WTC11 (cell line): ENCODE measurements around the gene RGS16. TPM values are rescaled to one million over a fixed set of nuclear protein-coding genes. Genes with fewer than 3 reads are reported as not detected.

Experiments
- CDX4 ChIP-seq: fragments of 250-450 bp; sonication (Bioruptor Pico); IDR thresholded peaks from 2 replicates; pipeline ENCODE4 v1.9.0; 2021; ENCODE audit warnings: moderate library complexity, mild to moderate bottlenecking, inconsistent platforms, borderline replicate concordance
- E2F4 ChIP-seq: sonication (generic); formaldehyde crosslinking; IDR thresholded peaks from 2 replicates; pipeline ENCODE4 v1.8.1; 2022; ENCODE audit warnings: low read depth, mild to moderate bottlenecking, moderate library complexity, missing genetic modification reagents, borderline replicate concordance
- JUN ChIP-seq: sonication (generic); formaldehyde crosslinking; IDR thresholded peaks from 2 replicates; pipeline ENCODE4 v1.8.0; 2023; ENCODE audit warnings: mild to moderate bottlenecking, missing genetic modification reagents
- NFATC4 ChIP-seq: fragments of 250-450 bp; sonication (Bioruptor Pico); IDR thresholded peaks from 2 replicates; pipeline ENCODE4 v1.9.0; 2021; ENCODE audit warnings: mild to moderate bottlenecking
- NFE2L1 ChIP-seq: sonication (generic); formaldehyde crosslinking; IDR thresholded peaks from 2 replicates; pipeline ENCODE4 v1.8.1; 2023; ENCODE audit warnings: missing genetic modification reagents
- NR2C2 ChIP-seq: sonication (generic); formaldehyde crosslinking; IDR thresholded peaks from 2 replicates; pipeline ENCODE4 v1.8.0; 2022; ENCODE audit warnings: mild to moderate bottlenecking, missing genetic modification reagents
- PRDM15 ChIP-seq: sonication (generic); formaldehyde crosslinking; IDR thresholded peaks from 2 replicates; pipeline ENCODE4 v1.8.0; 2022; ENCODE audit warnings: missing genetic modification reagents
- PRRX2 ChIP-seq: fragments of 250-450 bp; sonication (Bioruptor Pico); IDR thresholded peaks from 2 replicates; pipeline ENCODE4 v1.8.0; 2021; ENCODE audit warnings: mild to moderate bottlenecking
- ZNF121 ChIP-seq: sonication (generic); formaldehyde crosslinking; IDR thresholded peaks from 2 replicates; pipeline ENCODE4 v1.8.0; 2023; ENCODE audit warnings: missing genetic modification reagents
- ZNF263 ChIP-seq: sonication (generic); formaldehyde crosslinking; IDR thresholded peaks from 2 replicates; pipeline ENCODE4 v1.8.1; 2022; ENCODE audit warnings: low read depth, mild to moderate bottlenecking, moderate library complexity, missing genetic modification reagents
- ZNF532 ChIP-seq: fragments of 250-450 bp; sonication (Bioruptor Pico); IDR thresholded peaks from 2 replicates; pipeline ENCODE4 v1.9.0; 2021; ENCODE audit warnings: mild to moderate bottlenecking, borderline replicate concordance
- total RNA-seq: library from RNA; stranded (reverse); gene quantifications from 3 replicates; pipeline ENCODE4 v1.2.3, GENCODE V29; 2021
- TF ChIP-seq, protein P1 (sequence below): sonication (generic); formaldehyde crosslinking; IDR thresholded peaks from 2 replicates; pipeline ENCODE4 v1.8.0; 2023; ENCODE audit warnings: missing genetic modification reagents, mild to moderate bottlenecking, borderline replicate concordance
- TF ChIP-seq, protein P2 (sequence below): sonication (generic); formaldehyde crosslinking; IDR thresholded peaks from 2 replicates; pipeline ENCODE4 v1.8.1; 2023; ENCODE audit warnings: mild to moderate bottlenecking, missing genetic modification reagents, borderline replicate concordance
- TF ChIP-seq, protein P3 (sequence below): fragments of 250-450 bp; sonication (Bioruptor Pico); IDR thresholded peaks from 2 replicates; pipeline ENCODE4 v1.8.0; 2021; ENCODE audit warnings: mild to moderate bottlenecking
- TF ChIP-seq, protein P4 (sequence below): sonication (generic); formaldehyde crosslinking; IDR thresholded peaks from 2 replicates; pipeline ENCODE4 v1.8.1; 2023; ENCODE audit warnings: mild to moderate bottlenecking, missing genetic modification reagents
- TF ChIP-seq, protein P5 (sequence below): sonication (generic); formaldehyde crosslinking; IDR thresholded peaks from 2 replicates; pipeline ENCODE4 v1.8.0; 2022; ENCODE audit warnings: mild to moderate bottlenecking, missing genetic modification reagents

Gene RGS16
- total RNA-seq, 1 experiment from 2014 or later = 17.8 TPM

GRCh38 chr1:182614796-182615454 lies 10.7 kb upstream of the RGS16 start (continued):
- TF ChIP-seq, protein P1, sequence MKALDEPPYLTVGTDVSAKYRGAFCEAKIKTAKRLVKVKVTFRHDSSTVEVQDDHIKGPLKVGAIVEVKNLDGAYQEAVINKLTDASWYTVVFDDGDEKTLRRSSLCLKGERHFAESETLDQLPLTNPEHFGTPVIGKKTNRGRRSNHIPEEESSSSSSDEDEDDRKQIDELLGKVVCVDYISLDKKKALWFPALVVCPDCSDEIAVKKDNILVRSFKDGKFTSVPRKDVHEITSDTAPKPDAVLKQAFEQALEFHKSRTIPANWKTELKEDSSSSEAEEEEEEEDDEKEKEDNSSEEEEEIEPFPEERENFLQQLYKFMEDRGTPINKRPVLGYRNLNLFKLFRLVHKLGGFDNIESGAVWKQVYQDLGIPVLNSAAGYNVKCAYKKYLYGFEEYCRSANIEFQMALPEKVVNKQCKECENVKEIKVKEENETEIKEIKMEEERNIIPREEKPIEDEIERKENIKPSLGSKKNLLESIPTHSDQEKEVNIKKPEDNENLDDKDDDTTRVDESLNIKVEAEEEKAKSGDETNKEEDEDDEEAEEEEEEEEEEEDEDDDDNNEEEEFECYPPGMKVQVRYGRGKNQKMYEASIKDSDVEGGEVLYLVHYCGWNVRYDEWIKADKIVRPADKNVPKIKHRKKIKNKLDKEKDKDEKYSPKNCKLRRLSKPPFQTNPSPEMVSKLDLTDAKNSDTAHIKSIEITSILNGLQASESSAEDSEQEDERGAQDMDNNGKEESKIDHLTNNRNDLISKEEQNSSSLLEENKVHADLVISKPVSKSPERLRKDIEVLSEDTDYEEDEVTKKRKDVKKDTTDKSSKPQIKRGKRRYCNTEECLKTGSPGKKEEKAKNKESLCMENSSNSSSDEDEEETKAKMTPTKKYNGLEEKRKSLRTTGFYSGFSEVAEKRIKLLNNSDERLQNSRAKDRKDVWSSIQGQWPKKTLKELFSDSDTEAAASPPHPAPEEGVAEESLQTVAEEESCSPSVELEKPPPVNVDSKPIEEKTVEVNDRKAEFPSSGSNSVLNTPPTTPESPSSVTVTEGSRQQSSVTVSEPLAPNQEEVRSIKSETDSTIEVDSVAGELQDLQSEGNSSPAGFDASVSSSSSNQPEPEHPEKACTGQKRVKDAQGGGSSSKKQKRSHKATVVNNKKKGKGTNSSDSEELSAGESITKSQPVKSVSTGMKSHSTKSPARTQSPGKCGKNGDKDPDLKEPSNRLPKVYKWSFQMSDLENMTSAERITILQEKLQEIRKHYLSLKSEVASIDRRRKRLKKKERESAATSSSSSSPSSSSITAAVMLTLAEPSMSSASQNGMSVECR (CRISPR knock-in tag) = peak; percentile 73
- no peak for TF ChIP-seq E2F4 (CRISPR knock-in tag)
- TF ChIP-seq ZNF263 (CRISPR knock-in tag) = no peak
- no peak for TF ChIP-seq PRRX2 (CRISPR knock-in tag)
- TF ChIP-seq NR2C2 = no peak
- TF ChIP-seq, protein P2, sequence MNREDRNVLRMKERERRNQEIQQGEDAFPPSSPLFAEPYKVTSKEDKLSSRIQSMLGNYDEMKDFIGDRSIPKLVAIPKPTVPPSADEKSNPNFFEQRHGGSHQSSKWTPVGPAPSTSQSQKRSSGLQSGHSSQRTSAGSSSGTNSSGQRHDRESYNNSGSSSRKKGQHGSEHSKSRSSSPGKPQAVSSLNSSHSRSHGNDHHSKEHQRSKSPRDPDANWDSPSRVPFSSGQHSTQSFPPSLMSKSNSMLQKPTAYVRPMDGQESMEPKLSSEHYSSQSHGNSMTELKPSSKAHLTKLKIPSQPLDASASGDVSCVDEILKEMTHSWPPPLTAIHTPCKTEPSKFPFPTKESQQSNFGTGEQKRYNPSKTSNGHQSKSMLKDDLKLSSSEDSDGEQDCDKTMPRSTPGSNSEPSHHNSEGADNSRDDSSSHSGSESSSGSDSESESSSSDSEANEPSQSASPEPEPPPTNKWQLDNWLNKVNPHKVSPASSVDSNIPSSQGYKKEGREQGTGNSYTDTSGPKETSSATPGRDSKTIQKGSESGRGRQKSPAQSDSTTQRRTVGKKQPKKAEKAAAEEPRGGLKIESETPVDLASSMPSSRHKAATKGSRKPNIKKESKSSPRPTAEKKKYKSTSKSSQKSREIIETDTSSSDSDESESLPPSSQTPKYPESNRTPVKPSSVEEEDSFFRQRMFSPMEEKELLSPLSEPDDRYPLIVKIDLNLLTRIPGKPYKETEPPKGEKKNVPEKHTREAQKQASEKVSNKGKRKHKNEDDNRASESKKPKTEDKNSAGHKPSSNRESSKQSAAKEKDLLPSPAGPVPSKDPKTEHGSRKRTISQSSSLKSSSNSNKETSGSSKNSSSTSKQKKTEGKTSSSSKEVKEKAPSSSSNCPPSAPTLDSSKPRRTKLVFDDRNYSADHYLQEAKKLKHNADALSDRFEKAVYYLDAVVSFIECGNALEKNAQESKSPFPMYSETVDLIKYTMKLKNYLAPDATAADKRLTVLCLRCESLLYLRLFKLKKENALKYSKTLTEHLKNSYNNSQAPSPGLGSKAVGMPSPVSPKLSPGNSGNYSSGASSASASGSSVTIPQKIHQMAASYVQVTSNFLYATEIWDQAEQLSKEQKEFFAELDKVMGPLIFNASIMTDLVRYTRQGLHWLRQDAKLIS = no peak
- TF ChIP-seq PRDM15 (CRISPR knock-in tag) = no peak
- TF ChIP-seq ZNF121 (CRISPR knock-in tag) = no peak
- TF ChIP-seq, protein P3, sequence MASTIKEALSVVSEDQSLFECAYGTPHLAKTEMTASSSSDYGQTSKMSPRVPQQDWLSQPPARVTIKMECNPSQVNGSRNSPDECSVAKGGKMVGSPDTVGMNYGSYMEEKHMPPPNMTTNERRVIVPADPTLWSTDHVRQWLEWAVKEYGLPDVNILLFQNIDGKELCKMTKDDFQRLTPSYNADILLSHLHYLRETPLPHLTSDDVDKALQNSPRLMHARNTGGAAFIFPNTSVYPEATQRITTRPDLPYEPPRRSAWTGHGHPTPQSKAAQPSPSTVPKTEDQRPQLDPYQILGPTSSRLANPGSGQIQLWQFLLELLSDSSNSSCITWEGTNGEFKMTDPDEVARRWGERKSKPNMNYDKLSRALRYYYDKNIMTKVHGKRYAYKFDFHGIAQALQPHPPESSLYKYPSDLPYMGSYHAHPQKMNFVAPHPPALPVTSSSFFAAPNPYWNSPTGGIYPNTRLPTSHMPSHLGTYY (CRISPR knock-in tag) = no peak
- TF ChIP-seq JUN (CRISPR knock-in tag) = peak; percentile 74; the same call in 1 of the 2 replicates
- TF ChIP-seq CDX4 (CRISPR knock-in tag) = no peak
- TF ChIP-seq NFATC4 (CRISPR knock-in tag) = no peak
- no peak for TF ChIP-seq NFE2L1 (CRISPR knock-in tag)
- TF ChIP-seq, protein P4, sequence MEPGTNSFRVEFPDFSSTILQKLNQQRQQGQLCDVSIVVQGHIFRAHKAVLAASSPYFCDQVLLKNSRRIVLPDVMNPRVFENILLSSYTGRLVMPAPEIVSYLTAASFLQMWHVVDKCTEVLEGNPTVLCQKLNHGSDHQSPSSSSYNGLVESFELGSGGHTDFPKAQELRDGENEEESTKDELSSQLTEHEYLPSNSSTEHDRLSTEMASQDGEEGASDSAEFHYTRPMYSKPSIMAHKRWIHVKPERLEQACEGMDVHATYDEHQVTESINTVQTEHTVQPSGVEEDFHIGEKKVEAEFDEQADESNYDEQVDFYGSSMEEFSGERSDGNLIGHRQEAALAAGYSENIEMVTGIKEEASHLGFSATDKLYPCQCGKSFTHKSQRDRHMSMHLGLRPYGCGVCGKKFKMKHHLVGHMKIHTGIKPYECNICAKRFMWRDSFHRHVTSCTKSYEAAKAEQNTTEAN (CRISPR knock-in tag) = no peak
- TF ChIP-seq, protein P5, sequence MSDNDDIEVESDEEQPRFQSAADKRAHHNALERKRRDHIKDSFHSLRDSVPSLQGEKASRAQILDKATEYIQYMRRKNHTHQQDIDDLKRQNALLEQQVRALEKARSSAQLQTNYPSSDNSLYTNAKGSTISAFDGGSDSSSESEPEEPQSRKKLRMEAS = peak; percentile 61; the same call in 1 of the 2 replicates
- no peak for TF ChIP-seq ZNF532 (CRISPR knock-in tag)
